HepG2 (cell line): Measurements from ENCODE around the gene PRCD. TPM values are rescaled to one million over a fixed set of nuclear protein-coding genes. Genes with fewer than 3 reads are reported as not detected.

Experiments used
- AGO1 ChIP-seq: fragments of 200-400 bp; formaldehyde crosslinking; IDR thresholded peaks from 2 replicates; pipeline ENCODE4 v1.6.1; 2017; ENCODE audit warnings: mild to moderate bottlenecking, low read depth, low read length, moderate library complexity; ENCODE audit not compliant: poor library complexity, severe bottlenecking
- GPN1 ChIP-seq: sonication (generic); formaldehyde crosslinking; IDR thresholded peaks from 2 replicates; pipeline ENCODE4 v1.5.1; 2020; ENCODE audit warnings: missing genetic modification reagents, borderline replicate concordance
- NCOA2 ChIP-seq: sonication (generic); formaldehyde crosslinking; IDR thresholded peaks from 2 replicates; pipeline ENCODE4 v1.8.0; 2022; ENCODE audit warnings: inconsistent platforms
- ZSCAN21 ChIP-seq: sonication (generic); formaldehyde crosslinking; IDR thresholded peaks from 2 replicates; pipeline ENCODE4 v1.8.0; 2022; ENCODE audit warnings: mild to moderate bottlenecking, missing genetic modification reagents, moderate library complexity, borderline replicate concordance
- polyA plus RNA-seq, 8 experiments: library from polyadenylated mRNA; depleted of rRNA in 3 of 8; stranded (reverse) in 7 of 8; unstranded in 1 of 8; fragments of >200 nt; fragmentation: Illumina TruSeq in 4 of 8; extraction: Trizol in 4 of 8; gene quantifications; 2 replicates each; pipeline versions ENCODE4 v1.2.1 to v1.2.3, GENCODE V29; 2011 to 2016; ENCODE audit warnings: low read depth in 4 of 8, missing spikeins in 1 of 8, mixed read lengths in 1 of 8; ENCODE audit not compliant: insufficient read depth in 1 of 8
- total RNA-seq, 5 experiments: library from RNA; depleted of rRNA; stranded (reverse); fragments of >200 nt; fragmentation: Illumina TruSeq; extraction: Trizol; gene quantifications; 2 replicates each; pipeline ENCODE4 v1.2.3, GENCODE V29; 2016; ENCODE audit warnings: low read depth in 1 of 5
- TF ChIP-seq, protein P1 (sequence below): IDR thresholded peaks from 2 replicates; pipeline ENCODE4 v1.6.1; 2016; ENCODE audit warnings: missing compliant biosample characterization, missing genetic modification reagents, borderline replicate concordance
- TF ChIP-seq, protein P2 (sequence below): fragments of 450-650 bp; IDR thresholded peaks from 2 replicates; pipeline ENCODE4 v1.6.1; 2017; ENCODE audit warnings: mild to moderate bottlenecking
- TF ChIP-seq, protein P3 (sequence below): sonication (generic); formaldehyde crosslinking; IDR thresholded peaks from 2 replicates; pipeline ENCODE4 v1.4.0; 2020; ENCODE audit warnings: missing genetic modification reagents, borderline replicate concordance

PRCD gene
- total and polyA plus RNA-seq, 2 of the 13 experiments (the other 11 are each of a cell fraction or from before 2014, with no cell fraction given) = 0.51 TPM; not detected in 1

DNA sequence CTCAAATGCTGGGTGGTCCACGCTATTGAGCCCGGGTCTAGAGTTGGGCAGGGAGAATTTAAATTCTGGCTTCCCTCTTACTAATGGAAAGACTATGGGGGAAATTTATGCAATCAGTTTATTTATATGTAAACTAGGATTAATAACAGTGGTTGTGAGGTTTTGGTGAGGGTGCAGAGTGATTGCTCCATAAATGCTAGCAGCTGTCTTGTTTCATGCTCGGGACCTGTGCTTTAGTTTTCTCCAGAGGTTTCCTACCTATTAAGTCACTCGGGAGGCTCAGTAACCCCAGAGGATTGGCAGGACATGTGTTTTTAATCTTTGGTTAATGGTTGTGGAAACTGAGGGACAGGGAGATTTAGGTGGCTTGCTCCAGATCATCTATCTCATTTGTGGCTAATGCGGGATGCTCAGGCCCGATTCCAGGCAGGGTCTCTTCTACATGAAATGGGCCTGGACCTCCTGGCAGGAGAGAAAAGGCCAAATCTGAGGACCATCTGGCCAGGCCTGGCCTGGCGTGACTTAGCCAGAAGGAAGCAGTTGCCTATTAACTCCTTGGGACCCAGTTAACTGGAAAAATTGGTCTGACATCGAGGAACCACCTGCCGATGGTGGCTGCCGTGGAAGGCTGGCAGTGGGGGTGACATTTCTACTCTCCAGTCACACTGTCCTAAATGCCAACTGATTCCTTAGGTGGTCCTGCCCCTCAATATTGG, 2.1 kb downstream of the PRCD start (continued):
- no peak for TF ChIP-seq ZSCAN21
- no peak for TF ChIP-seq GPN1 (CRISPR knock-in tag)
- TF ChIP-seq, protein P1, sequence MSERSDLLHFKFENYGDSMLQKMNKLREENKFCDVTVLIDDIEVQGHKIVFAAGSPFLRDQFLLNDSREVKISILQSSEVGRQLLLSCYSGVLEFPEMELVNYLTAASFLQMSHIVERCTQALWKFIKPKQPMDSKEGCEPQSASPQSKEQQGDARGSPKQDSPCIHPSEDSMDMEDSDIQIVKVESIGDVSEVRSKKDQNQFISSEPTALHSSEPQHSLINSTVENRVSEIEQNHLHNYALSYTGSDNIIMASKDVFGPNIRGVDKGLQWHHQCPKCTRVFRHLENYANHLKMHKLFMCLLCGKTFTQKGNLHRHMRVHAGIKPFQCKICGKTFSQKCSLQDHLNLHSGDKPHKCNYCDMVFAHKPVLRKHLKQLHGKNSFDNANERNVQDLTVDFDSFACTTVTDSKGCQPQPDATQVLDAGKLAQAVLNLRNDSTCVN (CRISPR knock-in tag) = no peak
- TF ChIP-seq, protein P2, sequence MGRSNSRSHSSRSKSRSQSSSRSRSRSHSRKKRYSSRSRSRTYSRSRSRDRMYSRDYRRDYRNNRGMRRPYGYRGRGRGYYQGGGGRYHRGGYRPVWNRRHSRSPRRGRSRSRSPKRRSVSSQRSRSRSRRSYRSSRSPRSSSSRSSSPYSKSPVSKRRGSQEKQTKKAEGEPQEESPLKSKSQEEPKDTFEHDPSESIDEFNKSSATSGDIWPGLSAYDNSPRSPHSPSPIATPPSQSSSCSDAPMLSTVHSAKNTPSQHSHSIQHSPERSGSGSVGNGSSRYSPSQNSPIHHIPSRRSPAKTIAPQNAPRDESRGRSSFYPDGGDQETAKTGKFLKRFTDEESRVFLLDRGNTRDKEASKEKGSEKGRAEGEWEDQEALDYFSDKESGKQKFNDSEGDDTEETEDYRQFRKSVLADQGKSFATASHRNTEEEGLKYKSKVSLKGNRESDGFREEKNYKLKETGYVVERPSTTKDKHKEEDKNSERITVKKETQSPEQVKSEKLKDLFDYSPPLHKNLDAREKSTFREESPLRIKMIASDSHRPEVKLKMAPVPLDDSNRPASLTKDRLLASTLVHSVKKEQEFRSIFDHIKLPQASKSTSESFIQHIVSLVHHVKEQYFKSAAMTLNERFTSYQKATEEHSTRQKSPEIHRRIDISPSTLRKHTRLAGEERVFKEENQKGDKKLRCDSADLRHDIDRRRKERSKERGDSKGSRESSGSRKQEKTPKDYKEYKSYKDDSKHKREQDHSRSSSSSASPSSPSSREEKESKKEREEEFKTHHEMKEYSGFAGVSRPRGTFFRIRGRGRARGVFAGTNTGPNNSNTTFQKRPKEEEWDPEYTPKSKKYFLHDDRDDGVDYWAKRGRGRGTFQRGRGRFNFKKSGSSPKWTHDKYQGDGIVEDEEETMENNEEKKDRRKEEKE = no peak
- TF ChIP-seq AGO1 = no peak
- TF ChIP-seq NCOA2 = no peak
- TF ChIP-seq, protein P3, sequence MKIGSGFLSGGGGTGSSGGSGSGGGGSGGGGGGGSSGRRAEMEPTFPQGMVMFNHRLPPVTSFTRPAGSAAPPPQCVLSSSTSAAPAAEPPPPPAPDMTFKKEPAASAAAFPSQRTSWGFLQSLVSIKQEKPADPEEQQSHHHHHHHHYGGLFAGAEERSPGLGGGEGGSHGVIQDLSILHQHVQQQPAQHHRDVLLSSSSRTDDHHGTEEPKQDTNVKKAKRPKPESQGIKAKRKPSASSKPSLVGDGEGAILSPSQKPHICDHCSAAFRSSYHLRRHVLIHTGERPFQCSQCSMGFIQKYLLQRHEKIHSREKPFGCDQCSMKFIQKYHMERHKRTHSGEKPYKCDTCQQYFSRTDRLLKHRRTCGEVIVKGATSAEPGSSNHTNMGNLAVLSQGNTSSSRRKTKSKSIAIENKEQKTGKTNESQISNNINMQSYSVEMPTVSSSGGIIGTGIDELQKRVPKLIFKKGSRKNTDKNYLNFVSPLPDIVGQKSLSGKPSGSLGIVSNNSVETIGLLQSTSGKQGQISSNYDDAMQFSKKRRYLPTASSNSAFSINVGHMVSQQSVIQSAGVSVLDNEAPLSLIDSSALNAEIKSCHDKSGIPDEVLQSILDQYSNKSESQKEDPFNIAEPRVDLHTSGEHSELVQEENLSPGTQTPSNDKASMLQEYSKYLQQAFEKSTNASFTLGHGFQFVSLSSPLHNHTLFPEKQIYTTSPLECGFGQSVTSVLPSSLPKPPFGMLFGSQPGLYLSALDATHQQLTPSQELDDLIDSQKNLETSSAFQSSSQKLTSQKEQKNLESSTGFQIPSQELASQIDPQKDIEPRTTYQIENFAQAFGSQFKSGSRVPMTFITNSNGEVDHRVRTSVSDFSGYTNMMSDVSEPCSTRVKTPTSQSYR (CRISPR knock-in tag) = no peak
